Measurements from ENCODE around the gene PDCD11. TPM values are rescaled to one million over a fixed set of nuclear protein-coding genes. Genes with fewer than 3 reads are reported as not detected.
A peak's percentile ranks its signal among the peaks of the same experiment; 100 is the strongest.

Gene PDCD11
- polyA plus RNA-seq, 1 experiment: 18.5 TPM

- no peak overlapping the region for H3K27ac ChIP-seq (ENCODE audit: low read depth, low read length)
- ChIA-PET POLR2A (no interaction called here), CTCF (no interaction called here)
- no peaks in the 10 kb centered on the region for H3K27me3 ChIP-seq (ENCODE audit: control insufficient read depth, insufficient read depth, low read length)
- DNase-seq (ENCODE audit: low read depth, low spot score): no peak
- TF ChIP-seq CTCF (IDR thresholded peaks at IDR 0.05; ENCODE audit: low read depth, low read length): no peak
- H3K4me3 ChIP-seq (ENCODE audit: low read depth, low read length): no peak overlapping the region
- no peaks in the 10 kb centered on the region for H3K9me3 ChIP-seq (ENCODE audit: control insufficient read depth, insufficient read depth, low read length)
Observed at GRCh38 chr10:103373544-103373943, 22.9 kb upstream of the PDCD11 start.

DNA sequence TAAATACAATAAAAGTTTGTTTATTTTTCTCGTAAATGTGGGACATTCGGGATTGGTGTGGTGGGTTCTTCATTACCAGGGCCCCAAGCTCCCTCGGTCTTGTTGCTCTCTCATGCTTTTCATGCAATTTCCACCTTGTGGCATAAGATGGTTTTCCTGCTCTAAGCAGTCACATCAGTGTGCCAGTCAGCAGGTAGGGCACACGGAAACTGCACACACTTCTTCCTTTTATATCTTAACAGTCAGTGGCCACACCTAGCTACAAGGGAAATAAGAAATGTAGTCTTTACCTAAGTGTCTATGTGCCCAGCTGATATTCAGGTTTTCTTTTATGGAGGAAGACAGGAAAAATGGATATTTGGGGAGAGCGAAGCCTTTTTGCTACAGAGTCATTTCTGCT lies 22.2 kb upstream of the PDCD11 start:
- Histone ChIP-seq H3K4me3 (ENCODE audit: low read depth, low read length) (no peak overlapping the region), H3K27ac (ENCODE audit: low read depth, low read length) (no peak overlapping the region), H3K27me3 (ENCODE audit: control insufficient read depth, insufficient read depth, low read length) (no peaks in the 10 kb centered on the region), H3K9me3 (ENCODE audit: control insufficient read depth, insufficient read depth, low read length) (no peaks in the 10 kb centered on the region)
- no peak for DNase-seq (ENCODE audit: low read depth, low spot score)
- CTCF ChIA-PET: no interaction called here
- POLR2A ChIA-PET: no interaction called here
- no peak for TF ChIP-seq CTCF (IDR thresholded peaks at IDR 0.05; ENCODE audit: low read depth, low read length)

DNA sequence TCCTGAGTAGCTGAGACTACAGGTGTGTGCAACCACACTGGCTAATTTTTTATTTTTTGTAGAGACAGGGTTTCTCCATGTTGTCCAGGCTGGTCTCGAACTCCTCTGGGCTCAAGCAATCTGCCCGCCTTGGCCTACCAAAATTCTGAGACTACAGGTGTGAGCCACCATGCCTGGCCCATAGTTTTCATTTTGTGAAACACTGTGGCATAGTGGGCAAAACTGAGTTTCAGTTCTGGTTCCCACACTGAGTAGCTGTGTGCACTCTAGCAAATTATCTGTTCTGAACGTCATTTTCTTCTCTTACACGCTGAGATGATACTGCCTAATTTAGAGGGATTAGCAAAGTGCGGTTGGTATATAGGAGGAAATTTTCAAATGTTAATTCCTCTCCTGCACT lies 13.7 kb upstream of the PDCD11 start:
- Histone ChIP-seq H3K4me3 (ENCODE audit: low read depth, low read length) (no peak overlapping the region), H3K9me3 (ENCODE audit: control insufficient read depth, insufficient read depth, low read length) (no peaks in the 10 kb centered on the region), H3K27ac (ENCODE audit: low read depth, low read length) (no peak overlapping the region), H3K27me3 (ENCODE audit: control insufficient read depth, insufficient read depth, low read length) (no peaks in the 10 kb centered on the region)
- POLR2A ChIA-PET: no interaction called here
- CTCF ChIA-PET: no interaction called here
- TF ChIP-seq CTCF (IDR thresholded peaks at IDR 0.05; ENCODE audit: low read depth, low read length): no peak
- DNase-seq (ENCODE audit: low read depth, low spot score): no peak

DNA sequence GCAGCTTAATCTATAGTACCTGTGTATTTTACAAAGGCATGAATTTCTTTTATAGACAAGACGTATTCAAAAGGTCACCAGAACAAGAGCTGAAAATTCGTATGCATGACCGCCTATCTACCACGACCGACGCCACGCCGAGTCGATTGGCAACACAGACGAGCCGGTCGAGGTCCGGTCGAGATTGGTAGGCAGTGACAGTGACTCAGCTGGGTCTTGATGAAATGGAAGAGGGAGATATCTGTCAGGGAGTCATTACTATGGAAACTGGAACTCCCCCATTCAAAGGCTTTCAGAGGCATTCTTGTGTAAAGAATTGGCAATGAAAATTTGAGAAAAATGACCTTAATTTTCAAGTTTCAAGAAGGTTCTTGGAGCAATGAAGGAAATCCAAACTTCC lies 2.2 kb upstream of the PDCD11 start:
- no peaks in the 10 kb centered on the region for H3K27me3 ChIP-seq (ENCODE audit: control insufficient read depth, insufficient read depth, low read length)
- TF ChIP-seq CTCF (IDR thresholded peaks at IDR 0.05; ENCODE audit: low read depth, low read length): no peak
- ChIA-PET CTCF (no interaction called here), POLR2A (no interaction called here)
- no peak overlapping the region for H3K4me3 ChIP-seq (ENCODE audit: low read depth, low read length)
- no peak overlapping the region for H3K27ac ChIP-seq (ENCODE audit: low read depth, low read length)
- H3K9me3 ChIP-seq (ENCODE audit: control insufficient read depth, insufficient read depth, low read length): no peaks in the 10 kb centered on the region
- no peak for DNase-seq (ENCODE audit: low read depth, low spot score)

DNA sequence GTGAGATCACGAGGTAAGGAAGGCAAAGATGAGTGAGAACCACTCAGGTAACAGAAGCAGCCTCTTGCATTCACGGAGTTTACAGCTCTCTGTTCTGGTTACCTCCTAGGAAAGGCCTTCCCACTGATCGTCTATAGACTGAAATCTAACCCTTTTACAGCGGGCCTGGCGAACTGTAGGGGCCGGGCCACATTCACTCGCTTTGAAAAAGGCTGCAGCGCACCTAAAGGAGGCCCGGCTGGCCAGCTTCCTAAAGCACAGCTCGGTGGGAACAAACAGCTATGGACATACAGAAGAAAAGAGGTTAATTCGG lies 716 bp upstream of the PDCD11 start:
- ChIA-PET CTCF (interaction anchor here (1.3 kb wide), 1 partner anchor 21 kb away, joined by 3 read pairs; no protein-coding TSS in a partner anchor), POLR2A (interaction anchor here (0.9 to 1.0 kb wide), 2 partner anchors 90 to 96 kb away, joined by 3 read pairs; no protein-coding TSS in a partner anchor)
- Histone ChIP-seq H3K27me3 (ENCODE audit: control insufficient read depth, insufficient read depth, low read length) (no peaks in the 10 kb centered on the region), H3K9me3 (ENCODE audit: control insufficient read depth, insufficient read depth, low read length) (no peaks in the 10 kb centered on the region), H3K27ac (ENCODE audit: low read depth, low read length) (peak overlapping the region; percentile 77), H3K4me3 (ENCODE audit: low read depth, low read length) (peak overlapping the region; percentile 93)
- TF ChIP-seq CTCF (IDR thresholded peaks at IDR 0.05; ENCODE audit: low read depth, low read length): no peak
- DNase-seq (ENCODE audit: low read depth, low spot score): no peak

Data from AG04450 (cell line).